Heart left ventricle (tissue), 16 donors: Measurements from ENCODE around the gene SLC9C2. TPM values are rescaled to one million over a fixed set of nuclear protein-coding genes. Genes with fewer than 3 reads are reported as not detected.
"Not testable (repeated sequence)": the region's sequence is repeated elsewhere in the genome, so short reads cannot be mapped to it uniquely, and the experiment has no call there.

Experiments used
- ATAC-seq, 4 donors: fragments of 200-7000 bp; cut with Tn5 transposase; one replicate each; pipeline ENCODE4 v1.9.1; 2020 to 2022; ENCODE audit warnings: moderate library complexity in 4 of 4, mild to moderate bottlenecking in 3 of 4, moderate number of reproducible peaks in 1 of 4
- DNase-seq, 5 donors: peaks; one replicate each; pipeline ENCODE4 v3.0.0-alpha.2; 2020
- H3K27ac ChIP-seq, 12 donors: fragments of 200-600 bp; sonication (generic) in 4 of 12; one replicate each; pipeline versions ENCODE4 v1.5.0 to v1.8.0; 2016 to 2022; ENCODE audit warnings: mild to moderate bottlenecking in 2 of 12
- H3K27me3 ChIP-seq, 9 donors: fragments of 200-600 bp; sonication (generic) in 2 of 9; one replicate each; pipeline versions ENCODE4 v1.5.1 to v1.8.0; 2016 to 2022; ENCODE audit warnings: mild to moderate bottlenecking in 3 of 9
- H3K36me3 ChIP-seq, 9 donors: fragments of 200-600 bp; sonication (generic) in 2 of 9; one replicate each; pipeline versions ENCODE4 v1.5.0 to v1.8.0; 2018 to 2022; ENCODE audit warnings: mild to moderate bottlenecking in 2 of 9
- H3K4me1 ChIP-seq, 12 donors: fragments of 200-600 bp; sonication (generic) in 4 of 12; one replicate each; pipeline versions ENCODE4 v1.5.0 to v1.8.0; 2016 to 2022; ENCODE audit warnings: mild to moderate bottlenecking in 3 of 12
- H3K4me3 ChIP-seq, 12 donors: fragments of 200-600 bp; sonication (generic) in 4 of 12; one replicate each; pipeline versions ENCODE4 v1.5.0 to v1.8.0; 2017 to 2022; ENCODE audit warnings: mild to moderate bottlenecking in 9 of 12, moderate library complexity in 4 of 12
- H3K9me3 ChIP-seq, 12 donors: fragments of 200-600 bp; sonication (generic) in 4 of 12; one replicate each; pipeline versions ENCODE4 v1.5.0 to v1.8.0; 2016 to 2022; ENCODE audit warnings: mild to moderate bottlenecking in 1 of 12
- CTCF ChIP-seq, 12 donors: fragments of 200-600 bp; sonication (generic) in 4 of 12; IDR thresholded peaks; one replicate each; pipeline versions ENCODE4 v1.5.0 to v1.8.0; 2018 to 2022; ENCODE audit warnings: antibody characterized with exemption in 12 of 12, mild to moderate bottlenecking in 5 of 12
- POLR2A ChIP-seq, 2 donors: fragments of 450-650 bp; IDR thresholded peaks; one replicate each; pipeline ENCODE4 v1.6.1; 2017; ENCODE audit warnings: antibody characterized with exemption in 2 of 2, mild to moderate bottlenecking in 2 of 2, moderate library complexity in 2 of 2
- WGBS, 4 donors: extraction: QIAGEN DNeasy Blood & Tissue Kit in 2 of 4; methylation state at CpG; one replicate each; pipeline versions ENCODE4 v1.1.5 to v1.1.7; 2013 to 2018; 5-methylcytosine and 5-hydroxymethylcytosine counted together
- intact Hi-C, 10 donors: fragments of 100-400 bp; cut with DNase I; formaldehyde crosslinking; loops; one replicate each; pipeline versions ENCODE4 v1.11.1 to v1.14.2; 2022
- polyA plus RNA-seq, 2 donors: library from polyadenylated mRNA; stranded (reverse); fragments of 200-250 nt; gene quantifications; one replicate each; pipeline ENCODE4 v1.2.3, GENCODE V29; 2013
- total RNA-seq, 9 donors: library from RNA; depleted of rRNA in 2 of 9; stranded (reverse); fragments of >200 nt in 2 of 9; fragmentation: NEBNext Ultra II Directional in 3 of 9; extraction: Animal tissue kit (Norgen Biotek cat#: 25700) in 3 of 9; gene quantifications; one replicate each; pipeline versions ENCODE4 v1.1.0 to v1.2.4, GENCODE V29; 2016 to 2023
- donor health status: ischemic (EF 13 %, LVEDD 7.1; RV severe dilation, severe dysfunction).
- donor health status: healthy with polysubstance abuse.
- donor health status: DM: no; HTN: yes; CAD: no.
- donor health status: DM: no; HTN: no; CAD: no.
- donor health status: ischemic (EF 25% LVEDD 6.9; RV normal size, moderate dysfunction).
- donor health status: ischemic (EF 25% LVEDD 5.7; RV mildly dilated, moderate dysfunction).
- donor health status: healthy.
- donor health status: DM: yes; HTN: yes; CAD: no.
- donor health status: ischemic (EF 35%, LVEDD 5.7; RV mildly dilated, moderate dysfunction).
- donor health status: nonischemic (EF 11% LVEDD 7.7; RV severe dilation, severe dysfunction).
- donor health status: DM: yes; HTN: yes; CAD: no.
- donor health status: PGD.
- donor health status: ischemic (EF 29% LVEDD 5.4; RV normal size, mild dysfunction).
- donor health status: nonischemic (EF 23%, LVEDD 6.1; RV moderate dilation, normal function).

Gene SLC9C2
- total and polyA plus RNA-seq, 11 donors, result 0.09 to 1.8 (median 0.17) TPM; not detected in 8

GRCh38 chr1:173476197-173476664, 126.6 kb downstream of the SLC9C2 start:
- Histone ChIP-seq H3K27me3 (no peaks in the 10 kb centered on the region), H3K36me3 (peaks cover 0 to 20% (median 10%) of the 10 kb centered on the region in 9 donors), H3K4me3 (peak overlapping the region; percentile 52 to 96 (median 79)), H3K27ac (peak overlapping the region; percentile 66 to 98 (median 90)), H3K4me1 (peaks cover 0 to 61% (median 47%) of the 10 kb centered on the region in 12 donors), H3K9me3 (no peaks in the 10 kb centered on the region)
- 31 to 42% (median 35%) methylated on average over 5 of the region's 5 CpGs for WGBS, 4 donors
- ATAC-seq (no peak), DNase-seq (no peak)
- intact Hi-C loops, result loop anchor here (1.0 to 10.0 kb wide), 12 partner anchors 44 to 681 kb away; partner anchors contain the start of genes CENPL (in 2 of the 10), DARS2 (in 2 of the 10), KLHL20 (in 2 of the 10) and RABGAP1L (in 2 of the 10)
- TF ChIP-seq CTCF (IDR thresholded peaks at IDR 0.05), result no peak
- TF ChIP-seq POLR2A (IDR thresholded peaks at IDR 0.05), result no peak

- 29 to 45% (median 37%) methylated on average over 5 of the region's 5 CpGs for WGBS, 4 donors
These were observed 127.2 kb downstream of the SLC9C2 start for GRCh38 chr1:173475564-173476196.

GRCh38 chr1:173474780-173475421, 128.0 kb downstream of the SLC9C2 start:
- 62 to 73% (median 68%) methylated on average over 17 of the region's 17 CpGs for WGBS, 4 donors
- H3K27me3 ChIP-seq, DNase-seq, H3K36me3 ChIP-seq, ATAC-seq, H3K9me3 ChIP-seq: not testable (repeated sequence)
- peak overlapping the region in 4 of 12 donors; percentile 31 to 98 (median 88) for H3K27ac ChIP-seq
- peak overlapping the region in 6 of 12 donors; percentile 2 to 96 (median 82) for H3K4me3 ChIP-seq
- H3K4me1 ChIP-seq, result peaks cover 0 to 55% (median 33%) of the 10 kb centered on the region in 12 donors
- intact Hi-C loops, result loop anchor here in 7 of 10 donors (5.0 to 10.0 kb wide), 8 partner anchors 43 to 682 kb away; partner anchors contain the start of genes RABGAP1L (in 2 of the 7), CENPL (in 1 of the 7), DARS2 (in 1 of the 7) and GAS5 (in 1 of the 7)

More at GRCh38 chr1:173475564-173476196, 127.2 kb downstream of the SLC9C2 start:
- H3K4me1 ChIP-seq, result peaks cover 0 to 61% (median 41%) of the 10 kb centered on the region in 12 donors
- TF ChIP-seq CTCF (IDR thresholded peaks at IDR 0.05) (no peak), POLR2A (IDR thresholded peaks at IDR 0.05) (no peak)
- H3K27me3 ChIP-seq, result no peaks in the 10 kb centered on the region
- H3K9me3 ChIP-seq, result peaks cover 0 to 4% (median under 1%) of the 10 kb centered on the region in 12 donors
- intact Hi-C loops, result loop anchor here (1.0 to 10.0 kb wide), 12 partner anchors 43 to 682 kb away; partner anchors contain the start of genes CENPL (in 2 of the 10), DARS2 (in 2 of the 10), KLHL20 (in 2 of the 10) and RABGAP1L (in 2 of the 10)
- no peak for ATAC-seq
- H3K4me3 ChIP-seq, result peak overlapping the region in 11 of 12 donors; percentile 52 to 96 (median 80)
- peak overlapping the region in 10 of 12 donors; percentile 83 to 98 (median 92) for H3K27ac ChIP-seq
- peak in 2 of 5 donors; percentile 28 to 29 for DNase-seq
- H3K36me3 ChIP-seq, result peaks cover 0 to 14% (median 5%) of the 10 kb centered on the region in 9 donors

GRCh38 chr1:173474097-173474779, 128.6 kb downstream of the SLC9C2 start:
- ATAC-seq, result no peak
- H3K4me3 ChIP-seq, result no peak overlapping the region

More at GRCh38 chr1:173474097-173474779, 128.6 kb downstream of the SLC9C2 start:
- Histone ChIP-seq H3K36me3 (peaks cover 0 to 4% (median 0%) of the 10 kb centered on the region in 9 donors), H3K27ac (peak overlapping the region in 1 of 12 donors; percentile 16), H3K4me1 (peaks cover 0 to 48% (median 27%) of the 10 kb centered on the region in 12 donors), H3K27me3 (no peaks in the 10 kb centered on the region), H3K9me3 (peaks cover 0 to 8% (median 3%) of the 10 kb centered on the region in 12 donors)
- no peak for DNase-seq
- no peak for TF ChIP-seq POLR2A (IDR thresholded peaks at IDR 0.05)
- TF ChIP-seq CTCF (IDR thresholded peaks at IDR 0.05), result no peak
- 86 to 95% (median 92%) methylated on average over 5 of the region's 5 CpGs for WGBS, 4 donors
- intact Hi-C loops, result loop anchor here in 3 of 10 donors (10.0 kb wide), 3 partner anchors 49 to 681 kb away; partner anchors contain the start of genes KLHL20 (in 1 of the 3) and RABGAP1L (in 1 of the 3)
